ENCODE data around the gene SH3RF3.

- TF ChIP-seq SIN3A (IDR thresholded peaks at IDR 0.05; ENCODE audit: borderline replicate concordance, insufficient read depth, low read length) (no peak), REST (IDR thresholded peaks at IDR 0.05; ENCODE audit: insufficient read depth in 1 of 2, low read depth in 2 of 2, low read length in 2 of 2) (no peak)
Observed at GRCh38 chr2:109320195-109320922, 191.4 kb downstream of the SH3RF3 start.
